GM19467 (cell line): ENCODE measurements around the gene CACNG5.

ENCODE experiments used
- ATAC-seq: cut with Tn5 transposase; IDR thresholded peaks from one replicate; pipeline ENCODE4 v1.9.1; 2021; ENCODE audit warnings: mild to moderate bottlenecking, moderate library complexity; ENCODE audit not compliant: unreplicated experiment

The CACNG5 gene

GRCh38 chr17:66822009-66822408, 12.9 kb upstream of the CACNG5 start:
- no peak for ATAC-seq

- no peak for ATAC-seq
Measured at GRCh38 chr17:66826856-66827255, 8.1 kb upstream of the CACNG5 start.

GRCh38 chr17:66829386-66829864, 5.5 kb upstream of the CACNG5 start:
- no peak for ATAC-seq

GRCh38 chr17:66829883-66830282, 5.0 kb upstream of the CACNG5 start:
- no peak for ATAC-seq

GRCh38 chr17:66830451-66830850, 4.5 kb upstream of the CACNG5 start:
- no peak for ATAC-seq

GRCh38 chr17:66831383-66832210, 3.3 kb upstream of the CACNG5 start:
- no peak for ATAC-seq

GRCh38 chr17:66833201-66833600, 1.7 kb upstream of the CACNG5 start:
- no peak for ATAC-seq

GRCh38 chr17:66834426-66834918, 445 bp upstream of the CACNG5 start:
- ATAC-seq: no peak

- ATAC-seq: no peak
Measured at GRCh38 chr17:66835476-66835875, 559 bp downstream of the CACNG5 start.

- no peak for ATAC-seq
Measured at GRCh38 chr17:66836063-66837005, 1.4 kb downstream of the CACNG5 start.

- ATAC-seq: no peak
Measured at GRCh38 chr17:66837226-66837625, 2.3 kb downstream of the CACNG5 start.

- no peak for ATAC-seq
Measured at GRCh38 chr17:66837885-66838665, 3.2 kb downstream of the CACNG5 start.

- ATAC-seq: no peak
Measured at GRCh38 chr17:66839616-66840015, 4.7 kb downstream of the CACNG5 start.

GRCh38 chr17:66840061-66840460, 5.1 kb downstream of the CACNG5 start:
- ATAC-seq: no peak

GRCh38 chr17:66841328-66841727, 6.4 kb downstream of the CACNG5 start:
- no peak for ATAC-seq

- ATAC-seq: no peak
Measured at GRCh38 chr17:66841744-66842143, 6.8 kb downstream of the CACNG5 start.

GRCh38 chr17:66842505-66842904, 7.6 kb downstream of the CACNG5 start:
- no peak for ATAC-seq

- ATAC-seq: no peak
Measured at GRCh38 chr17:66842959-66843358, 8.0 kb downstream of the CACNG5 start.

GRCh38 chr17:66843627-66844026, 8.7 kb downstream of the CACNG5 start:
- ATAC-seq: no peak

- ATAC-seq: no peak
Measured at GRCh38 chr17:66847704-66848103, 12.8 kb downstream of the CACNG5 start.

GRCh38 chr17:66848496-66848895, 13.6 kb downstream of the CACNG5 start:
- no peak for ATAC-seq
